Endothelial cell (in vitro differentiated cells): Measurements from ENCODE around the gene FZR1. TPM values are rescaled to one million over a fixed set of nuclear protein-coding genes. Genes with fewer than 3 reads are reported as not detected.
A peak's percentile ranks its signal among the peaks of the same experiment; 100 is the strongest.

ENCODE experiments used
- DNase-seq: peaks from one replicate; pipeline ENCODE4 v3.0.0; 2021; ENCODE audit warnings: low spot score
- H3K27ac Mint-ChIP-seq: one replicate; pipeline ENCODE4 v1.8.0; 2021; ENCODE audit warnings: mixed read lengths, inconsistent platforms; ENCODE audit not compliant: unreplicated experiment
- H3K27me3 Mint-ChIP-seq: one replicate; pipeline ENCODE4 v1.8.0; 2021; ENCODE audit warnings: mild to moderate bottlenecking, moderate library complexity, mixed read lengths, inconsistent platforms; ENCODE audit not compliant: unreplicated experiment
- H3K36me3 Mint-ChIP-seq: one replicate; pipeline ENCODE4 v1.8.0; 2021; ENCODE audit warnings: mild to moderate bottlenecking, low read depth, mixed read lengths, inconsistent platforms; ENCODE audit not compliant: unreplicated experiment
- H3K4me1 Mint-ChIP-seq: one replicate; pipeline ENCODE4 v1.8.0; 2021; ENCODE audit warnings: mild to moderate bottlenecking, mixed read lengths, inconsistent platforms; ENCODE audit not compliant: unreplicated experiment
- H3K4me3 Mint-ChIP-seq: one replicate; pipeline ENCODE4 v1.8.0; 2021; ENCODE audit warnings: mild to moderate bottlenecking, mixed read lengths, inconsistent platforms; ENCODE audit not compliant: unreplicated experiment
- H3K9me3 Mint-ChIP-seq: one replicate; pipeline ENCODE4 v1.8.0; 2021; ENCODE audit warnings: mixed read lengths, inconsistent platforms; ENCODE audit not compliant: unreplicated experiment
- total RNA-seq: library from RNA; stranded (reverse); fragmentation: NEBNext Ultra II Directional; extraction: Animal tissue kit (Norgen Biotek cat#: 25700); gene quantifications from one replicate; pipeline ENCODE4 v1.2.1, GENCODE V29; 2021; ENCODE audit not compliant: unreplicated experiment
- TF ChIP-seq, protein P1 (sequence below): fragments of 200-600 bp; sonication (generic); IDR thresholded peaks from one replicate; pipeline ENCODE4 v1.5.0; 2021; ENCODE audit warnings: antibody characterized with exemption; ENCODE audit not compliant: unreplicated experiment

FZR1 gene
- total RNA-seq, 1 donor from 2014 or later, result 38.9 TPM

DNA sequence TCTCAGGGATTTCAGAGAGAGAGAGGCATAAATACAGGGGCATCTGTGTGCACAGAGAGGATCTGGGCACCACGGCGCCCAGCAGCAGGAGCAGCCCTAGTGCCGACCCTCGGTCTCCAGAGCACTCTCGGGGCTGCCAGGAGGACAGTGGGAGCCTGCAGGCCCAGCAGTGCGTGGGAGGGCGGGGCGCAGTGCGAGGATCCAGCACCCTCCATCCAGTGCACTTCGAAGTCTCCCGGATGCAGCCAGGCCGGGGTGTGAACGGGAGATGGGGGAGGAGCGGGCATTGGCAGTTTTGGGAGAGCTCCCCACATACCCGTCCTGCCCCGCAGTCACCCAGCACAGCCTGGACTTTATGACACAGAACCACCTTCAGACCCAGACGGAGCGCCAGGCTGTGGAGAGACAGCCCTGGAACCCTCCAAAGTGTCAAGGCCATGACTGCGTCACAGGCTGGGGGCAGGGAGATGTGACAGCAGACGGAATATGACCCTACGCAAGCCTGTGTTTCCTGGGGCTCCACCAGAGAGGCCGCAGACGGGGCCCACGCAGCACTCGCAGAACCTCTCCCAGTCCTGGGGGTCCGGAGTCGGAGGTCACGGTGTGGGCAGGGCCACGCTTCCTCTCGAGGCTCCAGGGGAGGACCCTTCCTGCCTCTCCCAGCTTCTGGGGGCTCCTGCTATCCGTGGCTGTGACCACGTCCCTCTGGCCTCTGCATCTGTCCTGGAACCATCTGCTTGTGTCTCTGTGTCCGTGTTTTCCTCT is 18.1 kb downstream of the FZR1 start:
- TF ChIP-seq, protein P1, sequence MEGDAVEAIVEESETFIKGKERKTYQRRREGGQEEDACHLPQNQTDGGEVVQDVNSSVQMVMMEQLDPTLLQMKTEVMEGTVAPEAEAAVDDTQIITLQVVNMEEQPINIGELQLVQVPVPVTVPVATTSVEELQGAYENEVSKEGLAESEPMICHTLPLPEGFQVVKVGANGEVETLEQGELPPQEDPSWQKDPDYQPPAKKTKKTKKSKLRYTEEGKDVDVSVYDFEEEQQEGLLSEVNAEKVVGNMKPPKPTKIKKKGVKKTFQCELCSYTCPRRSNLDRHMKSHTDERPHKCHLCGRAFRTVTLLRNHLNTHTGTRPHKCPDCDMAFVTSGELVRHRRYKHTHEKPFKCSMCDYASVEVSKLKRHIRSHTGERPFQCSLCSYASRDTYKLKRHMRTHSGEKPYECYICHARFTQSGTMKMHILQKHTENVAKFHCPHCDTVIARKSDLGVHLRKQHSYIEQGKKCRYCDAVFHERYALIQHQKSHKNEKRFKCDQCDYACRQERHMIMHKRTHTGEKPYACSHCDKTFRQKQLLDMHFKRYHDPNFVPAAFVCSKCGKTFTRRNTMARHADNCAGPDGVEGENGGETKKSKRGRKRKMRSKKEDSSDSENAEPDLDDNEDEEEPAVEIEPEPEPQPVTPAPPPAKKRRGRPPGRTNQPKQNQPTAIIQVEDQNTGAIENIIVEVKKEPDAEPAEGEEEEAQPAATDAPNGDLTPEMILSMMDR, result no peak
- no peak overlapping the region for H3K27ac Mint-ChIP-seq
- peaks cover 3% of the 10 kb centered on the region for H3K27me3 Mint-ChIP-seq
- peak overlapping the region; percentile 47 for H3K4me3 Mint-ChIP-seq
- no peaks in the 10 kb centered on the region for H3K4me1 Mint-ChIP-seq
- H3K36me3 Mint-ChIP-seq, result peaks cover 3% of the 10 kb centered on the region
- no peaks in the 10 kb centered on the region for H3K9me3 Mint-ChIP-seq
- DNase-seq, result no peak

DNA sequence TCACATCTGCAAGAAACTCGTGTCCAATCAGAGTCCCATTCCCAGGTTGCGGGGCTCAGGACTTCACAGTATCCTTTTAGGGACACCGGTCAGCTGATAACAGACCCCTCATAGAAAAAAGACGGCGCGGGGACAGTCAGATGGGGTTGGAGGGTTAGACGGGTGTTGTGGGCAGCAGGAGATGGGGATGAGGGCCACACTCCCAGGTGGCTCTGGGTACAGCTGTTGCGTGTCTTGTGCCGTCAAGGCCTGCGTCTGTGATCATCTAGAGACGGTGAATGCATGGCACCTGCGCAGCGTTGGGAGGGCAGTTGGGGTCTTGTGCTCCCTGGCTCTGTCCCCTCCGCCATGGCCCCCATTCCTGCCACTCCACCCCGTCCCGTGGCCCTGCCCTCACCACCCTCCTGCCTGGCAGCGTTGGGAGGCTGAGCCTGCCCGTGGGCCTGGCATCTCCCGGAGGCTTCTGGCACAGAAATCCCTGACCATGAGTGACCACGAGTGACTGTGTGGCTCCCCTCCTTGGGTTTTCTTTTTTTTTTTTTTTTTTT is 18.9 kb downstream of the FZR1 start:
- no peaks in the 10 kb centered on the region for H3K9me3 Mint-ChIP-seq
- H3K4me3 Mint-ChIP-seq, result peak overlapping the region; percentile 47
- TF ChIP-seq, protein P1, result no peak
- no peak overlapping the region for H3K27ac Mint-ChIP-seq
- H3K27me3 Mint-ChIP-seq, result peaks cover 3% of the 10 kb centered on the region
- DNase-seq, result no peak
- H3K4me1 Mint-ChIP-seq, result no peaks in the 10 kb centered on the region
- H3K36me3 Mint-ChIP-seq, result peaks cover 3% of the 10 kb centered on the region

DNA sequence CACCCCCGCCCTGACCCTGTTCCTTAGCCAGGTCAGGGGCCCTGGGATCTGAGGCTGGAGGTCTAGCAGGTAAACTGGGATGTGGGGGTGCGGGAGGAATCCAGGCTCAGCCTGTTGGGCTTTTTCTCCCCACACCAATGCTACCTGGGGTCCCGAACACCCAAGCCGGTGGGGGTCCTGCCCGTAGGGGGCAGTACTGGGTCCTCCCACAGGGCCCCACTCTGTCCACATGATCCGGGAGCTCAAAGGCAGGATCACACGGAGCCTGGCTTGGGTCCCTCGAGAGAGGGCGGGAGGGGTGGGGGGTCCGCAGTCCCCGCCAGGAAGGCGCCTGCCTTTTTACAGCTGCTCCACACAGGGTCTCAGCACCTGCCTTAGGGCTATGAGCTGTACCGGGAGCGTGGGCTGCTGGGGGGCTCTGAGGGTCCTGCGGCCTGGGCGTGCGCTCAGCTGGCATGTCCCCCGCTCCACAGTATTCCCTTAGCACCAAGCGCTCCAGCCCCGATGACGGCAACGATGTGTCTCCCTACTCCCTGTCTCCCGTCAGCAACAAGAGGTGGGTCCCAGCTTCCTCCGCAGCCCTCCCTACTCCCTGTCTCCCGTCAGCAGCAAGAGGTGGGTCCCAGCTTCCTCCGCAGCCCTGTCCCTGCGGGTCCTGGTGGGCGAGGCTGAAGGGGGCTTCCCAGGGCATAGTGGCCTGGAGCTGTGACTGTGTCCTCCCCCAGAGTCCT is 20.6 kb downstream of the FZR1 start:
- no peak overlapping the region for H3K27ac Mint-ChIP-seq
- H3K27me3 Mint-ChIP-seq, result peaks cover 5% of the 10 kb centered on the region
- H3K4me1 Mint-ChIP-seq, result no peaks in the 10 kb centered on the region
- H3K4me3 Mint-ChIP-seq, result no peak overlapping the region
- H3K9me3 Mint-ChIP-seq, result no peaks in the 10 kb centered on the region
- DNase-seq, result no peak
- TF ChIP-seq, protein P1, result peak; percentile 15
- H3K36me3 Mint-ChIP-seq, result peaks cover 9% of the 10 kb centered on the region

DNA sequence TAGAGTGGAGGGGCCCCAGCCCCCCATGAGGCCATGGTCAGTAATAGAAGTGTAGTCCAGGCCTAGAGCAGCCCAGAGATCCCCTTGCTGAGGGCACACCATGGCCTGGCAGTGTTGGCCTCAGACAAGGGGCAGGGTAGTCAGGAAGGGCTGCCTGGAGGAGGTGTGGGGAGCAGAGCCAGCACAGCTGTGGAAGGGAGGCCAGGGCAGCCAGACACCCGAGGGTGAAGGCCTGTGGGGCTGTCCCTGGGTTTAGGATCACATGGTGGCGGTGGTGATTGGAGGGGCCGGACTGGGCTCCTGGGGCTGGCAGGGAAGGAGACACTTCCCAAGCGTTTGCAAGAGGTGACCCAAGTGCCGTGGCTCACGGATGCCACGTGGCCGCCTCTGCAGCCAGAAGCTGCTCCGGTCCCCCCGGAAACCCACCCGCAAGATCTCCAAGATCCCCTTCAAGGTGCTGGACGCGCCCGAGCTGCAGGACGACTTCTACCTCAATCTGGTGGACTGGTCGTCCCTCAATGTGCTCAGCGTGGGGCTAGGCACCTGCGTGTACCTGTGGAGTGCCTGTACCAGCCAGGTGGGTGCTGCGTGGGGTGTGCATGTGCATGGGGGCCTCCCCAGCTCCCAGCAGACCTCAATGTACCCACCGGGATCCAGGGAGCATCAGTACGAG is 21.3 kb downstream of the FZR1 start:
- no peak overlapping the region for H3K27ac Mint-ChIP-seq
- TF ChIP-seq, protein P1, result no peak
- H3K4me1 Mint-ChIP-seq, result no peaks in the 10 kb centered on the region
- no peak for DNase-seq
- peaks cover 6% of the 10 kb centered on the region for H3K27me3 Mint-ChIP-seq
- H3K4me3 Mint-ChIP-seq, result no peak overlapping the region
- H3K36me3 Mint-ChIP-seq, result peaks cover 9% of the 10 kb centered on the region
- no peaks in the 10 kb centered on the region for H3K9me3 Mint-ChIP-seq
